Measurements from ENCODE around the gene ANLN. TPM values are rescaled to one million over a fixed set of nuclear protein-coding genes. Genes with fewer than 3 reads are reported as not detected.
"Not testable (repeated sequence)": the region's sequence is repeated elsewhere in the genome, so short reads cannot be mapped to it uniquely, and the experiment has no call there.

ANLN gene
- total RNA-seq, 2 experiments from 2014 or later, result 62.4 to 64.8 TPM

GRCh38 chr7:36361227-36361626 is 28.4 kb upstream of the ANLN start:
- intact Hi-C loops (cut with micrococcal nuclease), result no loop called here
- H3K4me1 Mint-ChIP-seq (ENCODE audit: low read depth), result no peaks in the 10 kb centered on the region
- CTCF ChIA-PET, result no interaction called here
- no peak overlapping the region for H3K27ac Mint-ChIP-seq
- no peak for DNase-seq
- no peak overlapping the region for H3K4me3 Mint-ChIP-seq
- no peaks in the 10 kb centered on the region for H3K27me3 Mint-ChIP-seq (ENCODE audit: low read depth)
- H3K36me3 Mint-ChIP-seq (ENCODE audit: low read depth), result no peaks in the 10 kb centered on the region
- H3K9me3 Mint-ChIP-seq, result no peaks in the 10 kb centered on the region

GRCh38 chr7:36363515-36363914 is 26.1 kb upstream of the ANLN start:
- H3K9me3 Mint-ChIP-seq, result no peaks in the 10 kb centered on the region
- no peak overlapping the region for H3K27ac Mint-ChIP-seq
- H3K4me3 Mint-ChIP-seq, result no peak overlapping the region
- H3K27me3 Mint-ChIP-seq (ENCODE audit: low read depth), result peaks cover under 1% of the 10 kb centered on the region
- H3K4me1 Mint-ChIP-seq (ENCODE audit: low read depth), result no peaks in the 10 kb centered on the region
- DNase-seq, result no peak
- intact Hi-C loops (cut with micrococcal nuclease), result no loop called here
- H3K36me3 Mint-ChIP-seq (ENCODE audit: low read depth), result no peaks in the 10 kb centered on the region
- CTCF ChIA-PET, result interaction anchor here (1.2 kb wide), 1 partner anchor 43 kb away, joined by 3 read pairs; no protein-coding TSS in a partner anchor

DNA sequence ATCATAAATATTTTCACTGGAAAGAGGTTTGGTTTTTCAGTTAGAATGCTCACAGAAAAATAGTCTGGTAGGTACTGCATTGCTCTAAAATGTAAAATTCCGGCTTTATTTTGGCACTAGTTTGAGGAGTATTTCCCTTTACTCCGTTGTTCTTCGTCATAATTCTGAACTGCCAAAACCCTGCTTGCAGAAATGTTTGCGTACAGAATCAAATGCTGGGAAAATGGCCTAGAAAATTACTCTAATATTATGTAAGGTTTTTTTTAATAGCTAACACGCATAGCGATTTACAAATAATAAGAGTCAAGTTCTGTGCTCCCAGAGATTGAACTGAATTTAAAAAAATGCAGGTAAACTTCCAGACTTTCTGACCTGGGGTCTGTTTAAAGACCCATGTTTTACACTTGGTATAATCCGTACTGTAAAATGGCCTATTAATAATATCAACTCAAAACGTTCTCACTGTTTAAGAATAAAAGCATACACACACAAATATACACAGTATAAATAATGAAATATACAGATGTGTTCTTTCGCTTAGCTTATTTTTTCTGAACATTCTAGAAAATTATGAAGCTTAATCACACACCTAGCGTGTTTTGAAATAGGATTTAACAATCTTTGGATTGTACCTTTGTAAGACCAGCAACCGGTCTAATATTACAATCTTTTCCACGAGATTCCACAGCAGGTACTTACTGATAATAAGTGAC is 23.5 kb upstream of the ANLN start:
- Mint-ChIP-seq H3K9me3 (no peaks in the 10 kb centered on the region), H3K4me1 (ENCODE audit: low read depth) (no peaks in the 10 kb centered on the region), H3K36me3 (ENCODE audit: low read depth) (no peaks in the 10 kb centered on the region), H3K27me3 (ENCODE audit: low read depth) (peaks cover 2% of the 10 kb centered on the region), H3K4me3 (peak overlapping the region; percentile 72), H3K27ac (no peak overlapping the region)
- CTCF ChIA-PET, result interaction anchor here (0.7 to 2.6 kb wide), 8 partner anchors 8 to 563 kb away, joined by 3 to 14 read pairs (median 4); partner anchors contain the start of gene ANLN
- intact Hi-C loops (cut with micrococcal nuclease), result loop anchor here (2.0 kb wide), 2 partner anchors 79 to 305 kb away; no protein-coding TSS in a partner anchor
- DNase-seq, result no peak

GRCh38 chr7:36366718-36367560 is 22.7 kb upstream of the ANLN start:
- Mint-ChIP-seq H3K27ac (no peak overlapping the region), H3K36me3 (ENCODE audit: low read depth) (no peaks in the 10 kb centered on the region)
- CTCF ChIA-PET, result interaction anchor here (0.6 to 2.6 kb wide), 12 partner anchors 7 to 563 kb away, joined by 3 to 14 read pairs (median 4); partner anchors contain the start of gene ANLN

GRCh38 chr7:36367561-36368077 is 22.0 kb upstream of the ANLN start:
- CTCF ChIA-PET, result interaction anchor here (0.6 to 2.6 kb wide), 10 partner anchors 8 to 562 kb away, joined by 3 to 14 read pairs (median 5); partner anchors contain the start of gene ANLN
- Mint-ChIP-seq H3K36me3 (ENCODE audit: low read depth) (no peaks in the 10 kb centered on the region), H3K9me3 (no peaks in the 10 kb centered on the region), H3K27ac (no peak overlapping the region), H3K4me1 (ENCODE audit: low read depth) (no peaks in the 10 kb centered on the region), H3K4me3 (peak overlapping the region; percentile 86), H3K27me3 (ENCODE audit: low read depth) (peaks cover 2% of the 10 kb centered on the region)
- intact Hi-C loops (cut with micrococcal nuclease), result loop anchor here (1.0 to 2.0 kb wide), 4 partner anchors 22 to 303 kb away; partner anchors contain the start of genes ANLN and EEPD1
- DNase-seq, result no peak

More at GRCh38 chr7:36366718-36367560, 22.7 kb upstream of the ANLN start:
- intact Hi-C loops (cut with micrococcal nuclease), result loop anchor here (1.0 to 2.0 kb wide), 4 partner anchors 22 to 304 kb away; partner anchors contain the start of genes ANLN and EEPD1
- Mint-ChIP-seq H3K27me3 (ENCODE audit: low read depth) (peaks cover 2% of the 10 kb centered on the region), H3K4me1 (ENCODE audit: low read depth) (no peaks in the 10 kb centered on the region), H3K4me3 (peak overlapping the region; percentile 86), H3K9me3 (no peaks in the 10 kb centered on the region)
- DNase-seq, result peak; percentile 89

- no peak for DNase-seq
- no peaks in the 10 kb centered on the region for H3K36me3 Mint-ChIP-seq (ENCODE audit: low read depth)
- H3K4me1 Mint-ChIP-seq (ENCODE audit: low read depth), result no peaks in the 10 kb centered on the region
- H3K27me3 Mint-ChIP-seq (ENCODE audit: low read depth), result peaks cover 2% of the 10 kb centered on the region
- no peak overlapping the region for H3K27ac Mint-ChIP-seq
- CTCF ChIA-PET, result no interaction called here
- intact Hi-C loops (cut with micrococcal nuclease), result no loop called here
- H3K9me3 Mint-ChIP-seq, result no peaks in the 10 kb centered on the region
- H3K4me3 Mint-ChIP-seq, result peak overlapping the region; percentile 10
Measured at GRCh38 chr7:36368496-36368895, 21.2 kb upstream of the ANLN start.

DNA sequence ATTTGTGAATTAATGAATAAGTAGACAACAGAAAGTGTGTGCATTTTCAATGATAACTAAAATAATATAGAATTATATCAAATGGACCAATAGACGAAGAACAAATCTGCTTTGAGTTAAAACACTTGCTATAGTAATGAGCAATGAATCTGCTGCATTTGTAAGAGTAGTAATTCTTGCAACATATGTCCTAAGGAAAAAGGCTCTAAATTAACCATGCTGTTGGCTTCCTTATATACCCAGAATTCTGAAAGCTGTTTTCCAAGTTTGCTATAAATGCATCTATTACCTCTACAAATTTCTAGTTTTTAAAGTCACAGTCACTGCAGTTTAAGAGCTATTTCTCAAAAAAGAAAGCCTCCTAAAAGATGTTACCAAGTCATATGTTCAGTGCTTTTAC is 20.5 kb upstream of the ANLN start:
- Mint-ChIP-seq H3K4me3 (no peak overlapping the region), H3K4me1 (ENCODE audit: low read depth) (no peaks in the 10 kb centered on the region), H3K27me3 (ENCODE audit: low read depth) (peaks cover 2% of the 10 kb centered on the region), H3K36me3 (ENCODE audit: low read depth) (no peaks in the 10 kb centered on the region), H3K27ac (no peak overlapping the region), H3K9me3 (no peaks in the 10 kb centered on the region)
- DNase-seq, result no peak
- CTCF ChIA-PET, result no interaction called here
- intact Hi-C loops (cut with micrococcal nuclease), result no loop called here

DNA sequence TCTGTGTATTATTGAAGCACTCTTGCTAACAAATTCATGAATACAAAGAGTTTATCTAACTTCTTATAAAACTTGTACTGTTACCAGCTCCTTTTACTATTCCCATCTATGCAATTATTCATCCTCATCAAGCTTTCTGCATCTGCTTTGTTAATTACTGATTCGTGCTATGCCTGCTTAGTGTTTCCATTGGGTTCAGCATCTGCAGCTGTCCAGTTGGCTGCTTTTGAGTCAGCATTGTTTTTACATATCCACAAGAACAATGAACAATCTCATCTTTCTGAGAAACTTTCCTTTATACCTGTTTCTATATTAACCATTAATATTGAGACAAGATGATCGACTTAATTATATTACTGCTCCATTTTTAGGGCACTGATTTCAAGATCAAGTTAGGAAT is 19.6 kb upstream of the ANLN start:
- no peaks in the 10 kb centered on the region for H3K36me3 Mint-ChIP-seq (ENCODE audit: low read depth)
- intact Hi-C loops (cut with micrococcal nuclease), result no loop called here
- no peak for DNase-seq
- H3K4me1 Mint-ChIP-seq (ENCODE audit: low read depth), result no peaks in the 10 kb centered on the region
- H3K27me3 Mint-ChIP-seq (ENCODE audit: low read depth), result peaks cover 2% of the 10 kb centered on the region
- H3K9me3 Mint-ChIP-seq, result no peaks in the 10 kb centered on the region
- CTCF ChIA-PET, result no interaction called here
- no peak overlapping the region for H3K27ac Mint-ChIP-seq
- H3K4me3 Mint-ChIP-seq, result no peak overlapping the region

DNA sequence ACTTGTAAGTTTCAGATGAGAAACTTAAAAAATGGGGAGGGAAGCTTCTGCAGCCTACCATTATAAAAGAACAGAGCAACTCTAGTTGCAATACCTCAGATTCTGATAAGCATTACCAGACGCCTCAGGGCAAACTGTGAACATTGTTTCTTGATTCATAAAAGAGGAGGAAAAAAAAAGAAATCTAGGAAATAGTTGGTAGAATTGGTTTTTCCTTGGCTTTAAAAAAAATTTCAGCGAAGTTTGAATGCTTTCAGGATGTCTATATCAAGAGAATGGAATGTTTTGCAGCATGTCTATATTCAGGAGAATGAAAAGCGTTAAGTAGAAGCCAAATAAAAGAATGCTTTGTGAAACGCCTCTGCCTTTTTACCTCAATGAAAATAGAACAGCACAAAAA is 17.5 kb upstream of the ANLN start:
- Mint-ChIP-seq H3K4me1 (ENCODE audit: low read depth) (no peaks in the 10 kb centered on the region), H3K4me3 (no peak overlapping the region), H3K27me3 (ENCODE audit: low read depth) (peaks cover 2% of the 10 kb centered on the region), H3K27ac (no peak overlapping the region), H3K36me3 (ENCODE audit: low read depth) (no peaks in the 10 kb centered on the region), H3K9me3 (no peaks in the 10 kb centered on the region)
- no peak for DNase-seq
- CTCF ChIA-PET, result no interaction called here
- intact Hi-C loops (cut with micrococcal nuclease), result no loop called here

DNA sequence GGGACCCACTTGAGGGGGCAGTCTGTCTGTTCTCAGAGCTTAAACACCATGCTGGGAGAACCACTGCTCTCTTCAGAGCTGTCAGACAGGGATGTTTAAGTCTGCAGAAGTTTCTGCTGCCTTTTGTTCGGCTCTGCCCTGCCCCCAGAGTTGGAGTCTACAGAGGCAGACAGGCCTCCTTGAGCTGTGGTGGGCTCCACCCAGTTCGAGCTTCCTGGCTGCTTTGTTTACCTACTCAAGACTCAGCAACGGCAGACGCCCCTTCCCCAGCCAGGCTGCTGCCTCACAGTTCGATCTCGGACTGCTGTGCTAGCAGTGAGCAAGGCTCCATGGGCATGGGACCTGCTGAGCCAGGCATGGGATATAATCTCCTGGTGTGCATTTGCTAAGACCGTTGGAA is 11.1 kb upstream of the ANLN start:
- H3K4me3 Mint-ChIP-seq; H3K27me3 Mint-ChIP-seq (ENCODE audit: low read depth); H3K27ac Mint-ChIP-seq; H3K9me3 Mint-ChIP-seq; DNase-seq; H3K36me3 Mint-ChIP-seq (ENCODE audit: low read depth); intact Hi-C loops (cut with micrococcal nuclease): not testable (repeated sequence)
- H3K4me1 Mint-ChIP-seq (ENCODE audit: low read depth), result peaks cover 16% of the 10 kb centered on the region
- CTCF ChIA-PET, result interaction anchor here (2.0 kb wide), 1 partner anchor 11 kb away, joined by 7 read pairs; a partner anchor contains a TSS

- no peak overlapping the region for H3K27ac Mint-ChIP-seq
- H3K27me3 Mint-ChIP-seq (ENCODE audit: low read depth), result no peaks in the 10 kb centered on the region
- intact Hi-C loops (cut with micrococcal nuclease), result no loop called here
- H3K36me3 Mint-ChIP-seq (ENCODE audit: low read depth), result no peaks in the 10 kb centered on the region
- no peak overlapping the region for H3K4me3 Mint-ChIP-seq
- no peak for DNase-seq
- peaks cover 7% of the 10 kb centered on the region for H3K9me3 Mint-ChIP-seq
- peaks cover 16% of the 10 kb centered on the region for H3K4me1 Mint-ChIP-seq (ENCODE audit: low read depth)
- CTCF ChIA-PET, result no interaction called here
Measured at GRCh38 chr7:36379831-36380504, 9.7 kb upstream of the ANLN start.

DNA sequence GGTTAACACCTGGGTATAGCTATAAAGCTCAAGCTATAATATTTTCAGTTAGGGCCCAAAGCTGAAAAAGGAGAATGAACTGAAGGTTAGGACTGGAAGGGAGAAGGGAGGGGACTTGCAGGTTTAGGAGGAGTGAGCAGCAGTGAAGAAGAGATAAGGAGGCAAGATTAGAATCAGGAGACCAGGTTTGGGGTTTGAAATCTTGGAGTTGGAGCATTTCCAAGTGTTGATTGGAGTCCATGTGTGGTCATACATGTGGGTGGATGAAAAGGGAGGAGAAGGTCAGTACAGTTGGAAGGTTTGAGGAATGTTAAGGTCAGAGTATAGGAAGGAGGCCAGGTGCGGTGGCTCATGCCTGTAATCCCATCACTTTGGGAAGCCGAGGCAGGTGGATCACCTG is 8.6 kb upstream of the ANLN start:
- H3K9me3 Mint-ChIP-seq, result peaks cover 7% of the 10 kb centered on the region
- intact Hi-C loops (cut with micrococcal nuclease), result no loop called here

More for the DNA sequence above, 8.6 kb upstream of the ANLN start:
- CTCF ChIA-PET, result no interaction called here
- no peaks in the 10 kb centered on the region for H3K36me3 Mint-ChIP-seq (ENCODE audit: low read depth)
- peaks cover 16% of the 10 kb centered on the region for H3K4me1 Mint-ChIP-seq (ENCODE audit: low read depth)
- H3K27me3 Mint-ChIP-seq (ENCODE audit: low read depth), result no peaks in the 10 kb centered on the region
- H3K27ac Mint-ChIP-seq, result no peak overlapping the region
- H3K4me3 Mint-ChIP-seq, result no peak overlapping the region
- no peak for DNase-seq
